IPS DF 6.9 (cell line): ENCODE measurements around the gene DRD3.

Experiments used
- DNase-seq: peaks from one replicate; pipeline ENCODE4 v3.0.0-alpha.2; 2013; ENCODE audit warnings: low read depth, low spot score
- H3K27ac ChIP-seq: one replicate; pipeline ENCODE4 v1.5.1; 2013; ENCODE audit warnings: low read length, control low read depth
- H3K27me3 ChIP-seq: 2 replicates; pipeline ENCODE4 v1.6.1; 2013; ENCODE audit warnings: mild to moderate bottlenecking, low read length; ENCODE audit not compliant: control insufficient read depth, insufficient read depth
- H3K36me3 ChIP-seq: 2 replicates; pipeline ENCODE4 v1.6.1; 2013; ENCODE audit warnings: low read length; ENCODE audit not compliant: control insufficient read depth, insufficient read depth
- H3K4me1 ChIP-seq: 2 replicates; pipeline ENCODE4 v1.6.1; 2013; ENCODE audit warnings: low read length; ENCODE audit not compliant: control insufficient read depth, insufficient read depth
- H3K4me3 ChIP-seq: 2 replicates; pipeline ENCODE4 v1.5.1; 2013; ENCODE audit warnings: mild to moderate bottlenecking, low read length
- H3K9me3 ChIP-seq: 2 replicates; pipeline ENCODE4 v1.6.1; 2013; ENCODE audit warnings: low read length, inconsistent platforms; ENCODE audit not compliant: control insufficient read depth, insufficient read depth
- WGBS: extraction: QIAGEN DNeasy Blood & Tissue Kit; methylation state at CpG from one replicate; pipeline ENCODE4 v1.1.7; 2013; ENCODE audit warnings: mixed read lengths, missing lambda C conversion rate; ENCODE audit not compliant: insufficient read length, insufficient coverage; 5-methylcytosine and 5-hydroxymethylcytosine counted together

The DRD3 gene

GRCh38 chr3:114127517-114127916 lies 51.3 kb downstream of the DRD3 start:
- Histone ChIP-seq H3K4me1 (no peaks in the 10 kb centered on the region), H3K9me3 (no peaks in the 10 kb centered on the region), H3K27me3 (no peaks in the 10 kb centered on the region), H3K4me3 (no peak overlapping the region), H3K27ac (no peak overlapping the region), H3K36me3 (no peaks in the 10 kb centered on the region)
- WGBS: no CpG with 5 or more reads among the region's 3 CpGs
- no peak for DNase-seq

- no peaks in the 10 kb centered on the region for H3K27me3 ChIP-seq
- DNase-seq: no peak
- WGBS: no CpG with 5 or more reads among the region's 1 CpG
Observed at GRCh38 chr3:114126461-114126860, 52.4 kb downstream of the DRD3 start.

GRCh38 chr3:114122027-114122709 lies 56.7 kb downstream of the DRD3 start:
- WGBS: no CpG with 5 or more reads among the region's 4 CpGs
- Histone ChIP-seq H3K4me1 (no peaks in the 10 kb centered on the region), H3K9me3 (no peaks in the 10 kb centered on the region), H3K4me3 (no peak overlapping the region), H3K27me3 (no peaks in the 10 kb centered on the region), H3K27ac (no peak overlapping the region), H3K36me3 (no peaks in the 10 kb centered on the region)
- no peak for DNase-seq

More at GRCh38 chr3:114126461-114126860, 52.4 kb downstream of the DRD3 start:
- H3K4me1 ChIP-seq: no peaks in the 10 kb centered on the region
- no peak overlapping the region for H3K27ac ChIP-seq
- H3K9me3 ChIP-seq: no peaks in the 10 kb centered on the region
- H3K4me3 ChIP-seq: no peak overlapping the region
- no peaks in the 10 kb centered on the region for H3K36me3 ChIP-seq

GRCh38 chr3:114120211-114120610 lies 58.6 kb downstream of the DRD3 start:
- Histone ChIP-seq H3K4me3 (no peak overlapping the region), H3K27ac (no peak overlapping the region), H3K27me3 (no peaks in the 10 kb centered on the region), H3K36me3 (no peaks in the 10 kb centered on the region), H3K4me1 (no peaks in the 10 kb centered on the region), H3K9me3 (no peaks in the 10 kb centered on the region)
- no CpG with 5 or more reads among the region's 3 CpGs for WGBS
- DNase-seq: no peak

- Histone ChIP-seq H3K27me3 (no peaks in the 10 kb centered on the region), H3K4me1 (no peaks in the 10 kb centered on the region), H3K36me3 (no peaks in the 10 kb centered on the region), H3K27ac (no peak overlapping the region), H3K4me3 (no peak overlapping the region), H3K9me3 (no peaks in the 10 kb centered on the region)
- no CpG with 5 or more reads among the region's 1 CpG for WGBS
- DNase-seq: no peak
Observed at GRCh38 chr3:114119776-114120175, 59.1 kb downstream of the DRD3 start.

- Histone ChIP-seq H3K27ac (no peak overlapping the region), H3K36me3 (no peaks in the 10 kb centered on the region), H3K27me3 (no peaks in the 10 kb centered on the region), H3K9me3 (no peaks in the 10 kb centered on the region), H3K4me1 (no peaks in the 10 kb centered on the region), H3K4me3 (no peak overlapping the region)
- DNase-seq: no peak
- WGBS: no CpG with 5 or more reads among the region's 7 CpGs
Observed at GRCh38 chr3:114115143-114115542, 63.7 kb downstream of the DRD3 start.

- H3K27me3 ChIP-seq: no peaks in the 10 kb centered on the region
- H3K4me1 ChIP-seq: no peaks in the 10 kb centered on the region
- no peaks in the 10 kb centered on the region for H3K9me3 ChIP-seq
- no CpG with 5 or more reads among the region's 3 CpGs for WGBS
- H3K36me3 ChIP-seq: no peaks in the 10 kb centered on the region
- DNase-seq: no peak
- H3K27ac ChIP-seq: no peak overlapping the region
- no peak overlapping the region for H3K4me3 ChIP-seq
Observed at GRCh38 chr3:114114719-114115118, 64.1 kb downstream of the DRD3 start.

- H3K36me3 ChIP-seq: no peaks in the 10 kb centered on the region
- no peaks in the 10 kb centered on the region for H3K9me3 ChIP-seq
- H3K27me3 ChIP-seq: no peaks in the 10 kb centered on the region
- H3K27ac ChIP-seq: no peak overlapping the region
- H3K4me3 ChIP-seq: no peak overlapping the region
- H3K4me1 ChIP-seq: no peaks in the 10 kb centered on the region
- no CpG with 5 or more reads among the region's 6 CpGs for WGBS
- no peak for DNase-seq
Observed at GRCh38 chr3:114112696-114113095, 66.2 kb downstream of the DRD3 start.

GRCh38 chr3:114111060-114111770 lies 67.6 kb downstream of the DRD3 start:
- Histone ChIP-seq H3K9me3 (no peaks in the 10 kb centered on the region), H3K27me3 (no peaks in the 10 kb centered on the region), H3K36me3 (no peaks in the 10 kb centered on the region), H3K4me3 (no peak overlapping the region), H3K27ac (no peak overlapping the region), H3K4me1 (no peaks in the 10 kb centered on the region)
- DNase-seq: no peak
- WGBS: no CpG with 5 or more reads among the region's 3 CpGs

- WGBS: no CpG with 5 or more reads among the region's 5 CpGs
Observed at GRCh38 chr3:114110439-114110838, 68.4 kb downstream of the DRD3 start.

GRCh38 chr3:114108137-114108536 lies 70.7 kb downstream of the DRD3 start:
- no CpG with 5 or more reads among the region's 8 CpGs for WGBS
- Histone ChIP-seq H3K4me3 (no peak overlapping the region), H3K27me3 (no peaks in the 10 kb centered on the region), H3K4me1 (no peaks in the 10 kb centered on the region; the same call in 1 of the 2 replicates), H3K36me3 (no peaks in the 10 kb centered on the region), H3K9me3 (no peaks in the 10 kb centered on the region), H3K27ac (no peak overlapping the region)
- DNase-seq: no peak

More at GRCh38 chr3:114110439-114110838, 68.4 kb downstream of the DRD3 start:
- no peaks in the 10 kb centered on the region for H3K9me3 ChIP-seq
- no peak overlapping the region for H3K4me3 ChIP-seq
- no peak for DNase-seq
- H3K27ac ChIP-seq: no peak overlapping the region
- no peaks in the 10 kb centered on the region for H3K27me3 ChIP-seq
- no peaks in the 10 kb centered on the region for H3K36me3 ChIP-seq
- no peaks in the 10 kb centered on the region for H3K4me1 ChIP-seq
